Muscle of leg (tissue), 11 donors: ENCODE results near the gene ZBTB16. TPM values are rescaled to one million over a fixed set of nuclear protein-coding genes. Genes with fewer than 3 reads are reported as not detected.

ENCODE experiments used
- DNase-seq: peaks from one replicate; pipeline ENCODE4 v3.0.0; 2013
- H3K27ac ChIP-seq: one replicate; pipeline ENCODE4 v1.5.1; 2013; ENCODE audit warnings: mild to moderate bottlenecking, low read length, control low read depth
- H3K27me3 ChIP-seq: one replicate; pipeline ENCODE4 v1.6.1; 2013; ENCODE audit warnings: low read length; ENCODE audit not compliant: control insufficient read depth, insufficient read depth
- H3K36me3 ChIP-seq: one replicate; pipeline ENCODE4 v1.6.1; 2013; ENCODE audit warnings: low read length; ENCODE audit not compliant: control insufficient read depth, insufficient read depth
- H3K4me1 ChIP-seq: one replicate; pipeline ENCODE4 v1.6.1; 2013; ENCODE audit warnings: low read length; ENCODE audit not compliant: control insufficient read depth, insufficient read depth
- H3K4me3 ChIP-seq: one replicate; pipeline ENCODE4 v1.5.1; 2013; ENCODE audit warnings: low read length, control low read depth
- H3K9me3 ChIP-seq: replicated peaks from 2 replicates; pipeline ENCODE4 v1.6.1; 2013; ENCODE audit warnings: low read depth, low read length; ENCODE audit not compliant: control insufficient read depth
- WGBS: methylation state at CpG from one replicate; pipeline ENCODE4 v1.1.5; 2013; ENCODE audit warnings: missing lambda C conversion rate; ENCODE audit not compliant: insufficient coverage; 5-methylcytosine and 5-hydroxymethylcytosine counted together
- polyA plus RNA-seq, 8 donors: library from polyadenylated mRNA; unstranded; fragments of 120-200 nt; gene quantifications; one replicate each; pipeline versions ENCODE4 v1.2.1 to v1.2.3, GENCODE V29; 2013; ENCODE audit warnings: inconsistent platforms in 1 of 8, low replicate concordance in 1 of 8; ENCODE audit not compliant: insufficient read length in 8 of 8, insufficient read depth in 1 of 8
- total RNA-seq: library from RNA; stranded (reverse); fragments of 120-200 nt; gene quantifications from one replicate; pipeline ENCODE4 v1.2.4, GENCODE V29; 2013

ZBTB16 gene
- total and polyA plus RNA-seq, 9 donors = 1.7 to 10.0 (median 4.0) TPM

GRCh38 chr11:114081641-114082414 is 22.3 kb downstream of the ZBTB16 start:
- peak; percentile 76 for DNase-seq
- no peak overlapping the region for H3K4me3 ChIP-seq
- H3K36me3 ChIP-seq = no peaks in the 10 kb centered on the region
- H3K27ac ChIP-seq = peak overlapping the region; percentile 20
- H3K9me3 ChIP-seq = no peaks in the 10 kb centered on the region
- peaks cover 13% of the 10 kb centered on the region for H3K27me3 ChIP-seq
- WGBS = 52% methylated on average over 4 of the region's 9 CpGs
- peaks cover 42% of the 10 kb centered on the region for H3K4me1 ChIP-seq

- no peak overlapping the region for H3K4me3 ChIP-seq
- H3K9me3 ChIP-seq = no peaks in the 10 kb centered on the region
- no CpG with 5 or more reads among the region's 6 CpGs for WGBS
- peaks cover 37% of the 10 kb centered on the region for H3K4me1 ChIP-seq
- peaks cover 9% of the 10 kb centered on the region for H3K27me3 ChIP-seq
- no peak overlapping the region for H3K27ac ChIP-seq
- no peaks in the 10 kb centered on the region for H3K36me3 ChIP-seq
- no peak for DNase-seq
Measured at GRCh38 chr11:114082415-114082748, 22.9 kb downstream of the ZBTB16 start.

DNA sequence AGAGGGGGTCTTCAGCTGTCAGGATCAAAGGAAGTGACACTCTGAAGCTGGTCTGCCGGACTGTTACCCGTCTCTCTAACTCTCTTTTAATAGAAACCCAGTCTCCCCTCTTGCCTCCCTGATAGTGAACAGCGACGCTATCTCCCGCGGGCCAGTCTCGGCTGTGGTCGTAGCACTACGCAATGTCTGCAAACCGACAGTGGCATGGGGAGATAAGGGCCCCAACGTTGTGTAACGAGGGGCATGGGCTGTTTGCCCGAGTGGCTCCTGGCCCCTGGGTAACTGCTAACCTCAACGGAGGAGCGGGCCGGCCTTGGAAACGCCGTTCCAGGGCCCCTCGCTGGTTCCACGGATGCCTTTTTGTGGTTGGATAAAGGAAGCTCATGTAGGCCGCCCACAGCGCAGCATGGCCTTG is 23.3 kb downstream of the ZBTB16 start:
- peaks cover 37% of the 10 kb centered on the region for H3K4me1 ChIP-seq
- no peak overlapping the region for H3K27ac ChIP-seq
- H3K27me3 ChIP-seq = peaks cover 9% of the 10 kb centered on the region
- WGBS = 70% methylated on average over 20 of the region's 22 CpGs
- H3K4me3 ChIP-seq = no peak overlapping the region
- H3K36me3 ChIP-seq = no peaks in the 10 kb centered on the region
- H3K9me3 ChIP-seq = no peaks in the 10 kb centered on the region
- no peak for DNase-seq

- H3K4me3 ChIP-seq = no peak overlapping the region
- no peak for DNase-seq
- peaks cover 9% of the 10 kb centered on the region for H3K27me3 ChIP-seq
- peaks cover 37% of the 10 kb centered on the region for H3K4me1 ChIP-seq
- no peaks in the 10 kb centered on the region for H3K9me3 ChIP-seq
- WGBS = 75% methylated on average over 3 of the region's 11 CpGs
- no peaks in the 10 kb centered on the region for H3K36me3 ChIP-seq
- H3K27ac ChIP-seq = no peak overlapping the region
Measured at GRCh38 chr11:114083391-114084252, 24.1 kb downstream of the ZBTB16 start.

GRCh38 chr11:114084414-114084813 is 24.9 kb downstream of the ZBTB16 start:
- Histone ChIP-seq H3K36me3 (no peaks in the 10 kb centered on the region), H3K9me3 (no peaks in the 10 kb centered on the region), H3K27me3 (peaks cover 6% of the 10 kb centered on the region), H3K27ac (no peak overlapping the region), H3K4me1 (peaks cover 32% of the 10 kb centered on the region), H3K4me3 (no peak overlapping the region)
- no peak for DNase-seq
- whole genome bisulfite sequencing = no CpG with 5 or more reads among the region's 4 CpGs

GRCh38 chr11:114085965-114086793 is 26.7 kb downstream of the ZBTB16 start:
- Histone ChIP-seq H3K36me3 (no peaks in the 10 kb centered on the region), H3K4me3 (no peak overlapping the region), H3K9me3 (no peaks in the 10 kb centered on the region), H3K27me3 (peaks cover 6% of the 10 kb centered on the region), H3K27ac (no peak overlapping the region), H3K4me1 (peaks cover 17% of the 10 kb centered on the region)
- no peak for DNase-seq
- WGBS = 50% methylated on average over 2 of the region's 7 CpGs

DNA sequence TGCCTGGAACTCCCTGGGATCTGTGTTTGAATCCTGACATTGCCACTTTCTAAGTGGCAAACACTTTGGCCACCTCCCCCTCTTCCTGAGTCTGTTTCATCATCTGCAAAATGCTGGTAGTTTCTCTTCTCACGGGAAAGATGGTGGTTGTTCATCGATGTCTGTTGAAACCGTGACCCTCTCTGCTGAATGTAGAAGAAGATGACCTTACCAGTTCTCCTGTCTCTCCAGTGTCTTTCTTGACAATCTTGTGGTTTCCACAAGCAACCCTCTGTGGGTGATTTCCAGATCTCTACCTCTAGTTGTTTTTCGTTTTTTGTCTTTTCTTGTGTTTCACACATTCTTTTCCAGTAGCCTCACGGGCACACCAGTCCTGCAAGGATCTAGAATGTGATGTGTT is 27.5 kb downstream of the ZBTB16 start:
- no peak overlapping the region for H3K27ac ChIP-seq
- DNase-seq = no peak
- no peaks in the 10 kb centered on the region for H3K36me3 ChIP-seq
- peaks cover 14% of the 10 kb centered on the region for H3K4me1 ChIP-seq
- WGBS = 70% methylated on average over 3 of the region's 5 CpGs
- no peaks in the 10 kb centered on the region for H3K9me3 ChIP-seq
- peaks cover 6% of the 10 kb centered on the region for H3K27me3 ChIP-seq
- no peak overlapping the region for H3K4me3 ChIP-seq

DNA sequence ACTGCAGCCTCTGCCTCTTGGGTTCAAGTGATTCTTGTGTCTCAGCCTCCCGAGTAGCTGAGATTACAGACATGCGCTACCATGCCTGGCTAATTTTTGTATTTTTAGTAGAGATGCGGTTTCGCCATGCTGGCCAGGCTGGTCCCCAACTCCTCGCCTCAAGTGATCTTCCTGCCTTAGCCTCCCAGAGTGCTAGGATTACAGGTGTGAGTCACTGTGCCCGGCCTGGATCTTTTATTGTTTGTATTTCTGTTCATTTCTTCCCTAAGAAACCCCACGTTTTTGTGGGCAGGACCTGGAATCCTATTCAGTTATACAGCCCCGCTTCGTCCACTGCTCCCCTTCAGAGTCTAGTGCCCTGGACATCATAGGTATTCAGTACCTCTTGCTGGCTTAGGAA is 28.7 kb downstream of the ZBTB16 start:
- peaks cover 12% of the 10 kb centered on the region for H3K4me1 ChIP-seq
- H3K9me3 ChIP-seq = no peaks in the 10 kb centered on the region
- H3K27me3 ChIP-seq = peaks cover 6% of the 10 kb centered on the region
- no peak overlapping the region for H3K4me3 ChIP-seq
- H3K27ac ChIP-seq = no peak overlapping the region
- DNase-seq = no peak
- 76% methylated on average over 5 of the region's 9 CpGs for WGBS
- H3K36me3 ChIP-seq = no peaks in the 10 kb centered on the region

GRCh38 chr11:114088836-114089235 is 29.3 kb downstream of the ZBTB16 start:
- Histone ChIP-seq H3K27ac (no peak overlapping the region), H3K9me3 (no peaks in the 10 kb centered on the region), H3K36me3 (no peaks in the 10 kb centered on the region), H3K4me1 (peaks cover 12% of the 10 kb centered on the region), H3K4me3 (no peak overlapping the region), H3K27me3 (peaks cover 3% of the 10 kb centered on the region)
- WGBS = 83% methylated on average over 1 of the region's 7 CpGs
- no peak for DNase-seq

GRCh38 chr11:114089748-114090147 is 30.2 kb downstream of the ZBTB16 start:
- H3K4me3 ChIP-seq = no peak overlapping the region
- peaks cover 12% of the 10 kb centered on the region for H3K4me1 ChIP-seq
- H3K27me3 ChIP-seq = no peaks in the 10 kb centered on the region
- no peaks in the 10 kb centered on the region for H3K9me3 ChIP-seq
- no peaks in the 10 kb centered on the region for H3K36me3 ChIP-seq
- DNase-seq = no peak
- WGBS = 79% methylated on average over 3 of the region's 4 CpGs
- no peak overlapping the region for H3K27ac ChIP-seq
